Choroid plexus epithelial cell (primary cell): Measurements from ENCODE around the gene FAHD1.

ENCODE experiments used
- DNase-seq: peaks from one replicate; pipeline ENCODE4 v3.0.0-alpha.2; 2010; ENCODE audit warnings: low read depth
- H3K4me3 ChIP-seq: 2 replicates; pipeline ENCODE4 v1.5.1; 2011; ENCODE audit warnings: low read depth, mild to moderate bottlenecking, control low read depth, low read length, moderate library complexity
- TF ChIP-seq, protein P1 (sequence below): conservative IDR thresholded peaks from 2 replicates; pipeline ENCODE4 v1.5.1; 2011; ENCODE audit warnings: low read depth, mild to moderate bottlenecking, control low read depth, inconsistent platforms, low read length, moderate library complexity

FAHD1 gene

DNA sequence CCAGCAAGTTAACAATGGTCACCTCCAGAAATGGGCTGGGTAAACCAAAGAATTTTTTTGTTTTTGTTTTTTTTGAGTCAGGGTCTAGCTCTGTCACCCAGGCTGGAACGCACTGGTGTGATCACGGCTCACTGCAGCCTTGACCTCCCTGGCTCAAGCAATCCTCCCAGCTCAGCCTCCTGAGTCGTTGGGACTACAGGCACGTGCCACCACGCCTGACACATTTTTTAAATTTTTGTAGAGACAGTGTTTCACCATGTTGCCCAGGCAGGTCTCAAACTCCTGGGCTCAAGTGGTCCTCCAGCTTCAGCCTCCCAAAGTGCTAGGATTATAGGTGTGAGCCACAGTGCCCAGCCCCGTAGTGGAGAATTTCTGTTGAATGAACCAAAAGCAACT lies 46.3 kb upstream of the FAHD1 start:
- no peak for DNase-seq
- H3K4me3 ChIP-seq: no peak overlapping the region
- TF ChIP-seq, protein P1, sequence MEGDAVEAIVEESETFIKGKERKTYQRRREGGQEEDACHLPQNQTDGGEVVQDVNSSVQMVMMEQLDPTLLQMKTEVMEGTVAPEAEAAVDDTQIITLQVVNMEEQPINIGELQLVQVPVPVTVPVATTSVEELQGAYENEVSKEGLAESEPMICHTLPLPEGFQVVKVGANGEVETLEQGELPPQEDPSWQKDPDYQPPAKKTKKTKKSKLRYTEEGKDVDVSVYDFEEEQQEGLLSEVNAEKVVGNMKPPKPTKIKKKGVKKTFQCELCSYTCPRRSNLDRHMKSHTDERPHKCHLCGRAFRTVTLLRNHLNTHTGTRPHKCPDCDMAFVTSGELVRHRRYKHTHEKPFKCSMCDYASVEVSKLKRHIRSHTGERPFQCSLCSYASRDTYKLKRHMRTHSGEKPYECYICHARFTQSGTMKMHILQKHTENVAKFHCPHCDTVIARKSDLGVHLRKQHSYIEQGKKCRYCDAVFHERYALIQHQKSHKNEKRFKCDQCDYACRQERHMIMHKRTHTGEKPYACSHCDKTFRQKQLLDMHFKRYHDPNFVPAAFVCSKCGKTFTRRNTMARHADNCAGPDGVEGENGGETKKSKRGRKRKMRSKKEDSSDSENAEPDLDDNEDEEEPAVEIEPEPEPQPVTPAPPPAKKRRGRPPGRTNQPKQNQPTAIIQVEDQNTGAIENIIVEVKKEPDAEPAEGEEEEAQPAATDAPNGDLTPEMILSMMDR: no peak

DNA sequence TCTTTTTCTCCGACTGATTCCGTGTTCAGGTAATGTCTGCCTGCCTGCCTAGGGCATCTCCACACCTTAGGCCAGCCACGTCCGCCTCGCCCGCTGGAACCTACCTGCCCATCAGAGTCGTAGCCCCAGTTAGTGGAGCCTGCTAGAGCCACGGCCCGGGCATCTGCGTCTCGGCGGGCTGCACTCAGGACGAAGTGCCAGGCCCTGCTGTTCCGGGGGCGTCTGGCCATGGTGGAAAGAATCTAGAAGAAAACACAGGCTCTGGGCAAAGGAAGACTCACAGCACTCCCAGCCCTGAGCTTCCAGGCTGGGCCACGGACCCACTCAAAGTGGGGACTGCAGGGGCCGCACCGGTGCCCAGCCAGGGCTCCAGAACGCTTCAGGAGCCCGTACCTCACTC lies 45.8 kb upstream of the FAHD1 start:
- TF ChIP-seq, protein P1: no peak

DNA sequence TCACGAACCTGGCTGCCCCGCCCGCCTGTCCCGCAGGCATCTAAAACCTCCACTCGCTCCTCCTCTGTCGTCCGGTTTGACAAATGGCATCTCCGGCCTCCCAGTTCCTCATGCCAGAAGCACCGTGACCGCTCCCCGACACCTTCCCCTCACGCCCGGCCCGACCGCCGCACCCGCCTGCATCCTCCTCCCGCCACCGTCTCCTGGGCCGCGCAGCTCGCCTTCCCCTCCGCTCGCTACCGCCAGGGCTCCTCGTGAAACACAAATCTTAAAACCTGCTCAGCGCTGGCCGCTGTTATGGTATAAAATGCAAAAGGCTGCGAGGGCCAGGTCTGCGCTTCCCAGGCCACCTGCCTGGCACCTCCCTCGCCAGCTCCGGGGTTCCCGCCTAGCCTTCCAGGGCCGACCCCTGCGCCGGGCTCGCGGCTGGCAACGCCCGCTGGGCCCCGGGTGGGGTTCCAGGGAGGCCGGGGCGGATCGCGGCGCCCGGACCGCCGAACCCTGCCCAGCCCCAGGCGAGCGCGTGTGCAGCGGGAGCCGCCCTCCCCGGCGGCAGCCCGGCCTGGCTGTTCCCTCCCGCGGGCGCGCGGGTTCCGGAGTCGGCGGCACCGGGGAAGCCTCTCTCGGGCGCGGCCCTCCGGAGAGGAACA lies 45.1 kb upstream of the FAHD1 start:
- TF ChIP-seq, protein P1: peak; percentile 38
- DNase-seq: peak; percentile 46
- H3K4me3 ChIP-seq: peak overlapping the region; percentile 76

More for the DNA sequence above, 45.8 kb upstream of the FAHD1 start:
- H3K4me3 ChIP-seq: peak overlapping the region; percentile 76
- DNase-seq: no peak

DNA sequence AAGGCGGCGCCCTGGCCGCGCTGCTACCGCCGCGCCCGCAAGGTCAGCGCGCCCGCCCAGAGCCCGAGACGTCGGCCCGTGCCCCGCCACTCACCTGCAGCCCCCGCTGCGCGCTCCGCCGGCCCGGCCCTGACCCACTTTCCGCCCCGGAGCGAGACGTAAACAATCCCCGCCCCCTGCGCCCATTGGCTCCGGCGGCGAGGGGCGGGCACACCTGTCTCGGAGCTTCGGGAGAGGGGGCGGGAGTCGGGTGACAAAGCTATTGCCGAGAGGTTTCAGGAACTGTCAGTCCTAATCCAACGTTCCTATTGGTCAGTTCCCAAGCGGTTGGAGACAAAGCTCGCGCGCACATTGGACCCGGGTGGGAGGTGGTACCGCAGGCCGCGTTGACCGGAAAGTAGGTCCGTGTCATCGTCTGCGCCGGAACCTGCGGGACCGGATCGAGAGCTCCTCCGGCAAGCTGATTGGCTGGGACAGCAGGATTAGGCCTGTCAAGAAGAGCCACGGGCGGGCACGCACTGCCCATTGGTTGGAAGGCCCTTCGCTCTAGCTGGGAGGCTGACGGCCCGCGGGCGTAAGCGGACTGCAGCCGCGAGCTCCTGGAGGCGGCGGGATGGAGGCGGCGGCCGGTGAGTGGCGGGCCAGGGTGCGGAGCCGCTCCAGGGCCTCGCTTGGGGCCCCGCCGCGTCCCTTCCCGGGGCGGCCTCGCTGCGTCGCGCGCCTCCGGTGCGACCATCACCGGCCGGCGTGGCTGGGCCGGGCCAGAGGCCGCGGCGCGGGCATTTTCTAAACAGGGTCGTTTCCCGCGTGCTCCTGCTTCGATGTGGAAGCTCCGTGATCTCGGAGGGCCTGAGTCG lies 44.4 kb upstream of the FAHD1 start, which contains the start of the genes NUBP2 and SPSB3:
NUBP2 (plus strand) TSS at position 553 of the 857 bp plus-strand sequence; CDS start at position 614, 61 bp downstream.
SPSB3 (minus strand) TSS at position 164 of the 857 bp plus-strand sequence. CDS start 1,088 bp downstream, outside the sequence.
- H3K4me3 ChIP-seq: peak within 1 kb of the TSS; percentile 76
- DNase-seq: peak; percentile 100
- TF ChIP-seq, protein P1: no peak

DNA sequence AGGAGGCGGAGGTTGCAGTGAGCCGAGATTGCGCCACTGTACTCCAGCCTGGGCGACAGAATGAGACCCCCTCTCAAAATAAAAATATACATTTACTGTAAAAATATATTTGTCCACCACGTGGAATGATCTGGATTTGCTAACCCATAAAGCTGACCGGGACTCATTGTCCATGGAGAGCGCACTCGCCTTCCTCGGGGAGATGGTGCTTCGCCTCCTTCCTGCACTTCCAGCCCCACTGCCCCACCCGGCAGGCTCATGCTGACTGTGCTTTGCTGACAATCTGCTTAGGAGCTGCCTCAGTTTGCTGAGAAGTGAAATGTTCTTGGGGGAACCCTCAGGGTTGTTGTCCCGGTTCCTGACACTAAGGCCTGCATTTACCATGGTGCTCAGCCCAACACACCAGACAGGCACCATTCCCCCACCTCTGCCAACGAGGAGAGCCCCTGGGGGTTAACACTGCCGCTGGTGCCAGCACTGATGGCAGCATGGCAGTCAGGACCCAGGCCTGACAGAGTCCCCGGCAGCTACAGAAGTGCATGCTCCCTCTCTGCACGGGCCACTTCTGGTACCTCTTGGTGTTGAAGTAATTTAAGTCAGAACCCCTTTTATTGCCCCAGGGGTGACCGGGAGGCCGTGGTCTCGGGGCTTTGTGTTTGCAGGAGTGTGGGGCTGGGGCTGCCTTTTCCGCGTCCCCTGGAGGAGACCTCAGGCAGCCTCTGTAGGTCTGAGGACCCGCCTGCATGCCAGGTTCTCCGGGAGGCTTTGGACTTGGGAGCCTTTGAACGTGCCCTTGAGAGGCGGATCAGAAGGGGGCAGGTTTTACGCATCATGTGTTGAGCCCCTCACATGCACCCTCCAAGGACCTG lies 41.8 kb upstream of the FAHD1 start:
- TF ChIP-seq, protein P1: no peak
- DNase-seq: no peak
- H3K4me3 ChIP-seq: no peak overlapping the region

DNA sequence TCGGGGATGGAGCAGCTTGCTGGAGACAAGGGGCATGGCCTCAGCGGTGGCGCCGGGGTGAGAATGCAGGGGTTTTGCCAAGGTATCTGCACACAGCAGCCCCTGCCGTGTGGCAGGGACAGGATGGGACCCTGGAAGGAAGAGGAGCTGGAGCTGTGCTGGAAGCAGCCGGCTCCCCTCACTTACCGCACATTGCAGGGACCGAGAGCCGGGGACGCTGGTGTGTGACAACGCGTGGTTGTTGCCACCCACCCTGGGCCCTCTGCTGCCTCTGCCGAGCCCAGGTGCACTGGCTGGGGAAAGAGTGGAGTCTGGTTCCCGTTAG lies 41.2 kb upstream of the FAHD1 start:
- no peak overlapping the region for H3K4me3 ChIP-seq
- TF ChIP-seq, protein P1: no peak
- no peak for DNase-seq
